K562 (cell line): ENCODE data around the gene GPHA2. TPM values are rescaled to one million over a fixed set of nuclear protein-coding genes. Genes with fewer than 3 reads are reported as not detected.

Source experiments
- ATAC-seq: fragments of 200-7000 bp; cut with Tn5 transposase; 3 replicates; pipeline ENCODE4 v1.9.1; 2020; ENCODE audit warnings: moderate library complexity
- BruUV-seq: library from RNA; stranded (reverse); fragments of 400-500 nt; replicated peaks from 2 replicates; lab custom pipeline; 2021; lab: Mats Ljungman, UMichigan
- CTCF ChIA-PET: fragments of 300-600 bp; formaldehyde crosslinking; extraction: SDS; loops from one replicate; lab custom pipeline; 2021; ENCODE audit warnings: low intra/inter-chr PET ratio; lab: Yijun Ruan, JAX
- POLR2A ChIA-PET: fragments of 300-600, 350-650 bp; sonication (Branson Sonifier 250); formaldehyde crosslinking; extraction: SDS; loops from one replicate; lab custom pipeline; 2021; ENCODE audit warnings: antibody characterized with exemption, inconsistent platforms; lab: Yijun Ruan, JAX
- DNase-seq, 4 experiments: peaks; one replicate each; pipeline versions ENCODE4 v3.0.0 to v3.0.0-alpha.2; 2011 to 2018; ENCODE audit warnings: low spot score in 3 of 4, mixed read lengths in 3 of 4; ENCODE audit errors: extremely low read depth in 1 of 4
- FAIRE-seq: peaks from 2 replicates; lab custom pipeline; 2011; peaks lifted over from hg19 to GRCh38; lab: Jason Lieb, UNC
- H2AFZ ChIP-seq: 2 replicates; pipeline ENCODE4 v1.6.0; 2011; ENCODE audit warnings: low read depth, low read length, control low read depth, inconsistent platforms
- H3K27ac ChIP-seq: fragments of 200-600 bp; 3 replicates; pipeline ENCODE4 v1.8.0; 2011; ENCODE audit warnings: low read depth, mild to moderate bottlenecking, control low read depth, inconsistent platforms, low read length, moderate library complexity, mixed read lengths; ENCODE audit errors: extremely low read depth
- H3K27me3 ChIP-seq, 2 experiments: fragments of 300-600 bp in 1 of 2; 2 replicates in 1 of 2; 3 replicates in 1 of 2; pipeline versions ENCODE4 v1.6.0 to v1.8.0; 2011; ENCODE audit warnings: inconsistent platforms in 2 of 2, low read length in 2 of 2, mild to moderate bottlenecking in 1 of 2, mixed read lengths in 1 of 2, moderate library complexity in 1 of 2; ENCODE audit not compliant: control insufficient read depth in 2 of 2, insufficient read depth in 2 of 2
- H3K36me3 ChIP-seq: fragments of 300-600 bp; 3 replicates; pipeline ENCODE4 v1.8.0; 2011; ENCODE audit warnings: mild to moderate bottlenecking, low read length, inconsistent platforms; ENCODE audit not compliant: control insufficient read depth, insufficient read depth
- H3K4me1 ChIP-seq, 2 experiments: fragments of 200-600 bp in 1 of 2; replicated peaks in 1 of 2; 2 replicates in 1 of 2; 3 replicates in 1 of 2; pipeline versions ENCODE4 v1.5.1 to v1.8.0; 2011; ENCODE audit warnings: inconsistent platforms in 2 of 2, low read length in 2 of 2, mild to moderate bottlenecking in 1 of 2, mixed read lengths in 1 of 2, moderate library complexity in 1 of 2; ENCODE audit not compliant: control insufficient read depth in 2 of 2, insufficient read depth in 2 of 2
- H3K4me2 ChIP-seq: 2 replicates; pipeline ENCODE4 v1.6.1; 2011; ENCODE audit warnings: low read length, control low read depth, inconsistent platforms, mixed read lengths; ENCODE audit not compliant: insufficient read depth
- H3K4me3 ChIP-seq: fragments of 200-600 bp; sonication (generic), shearing (Covaris generic); 2 replicates; pipeline ENCODE4 v1.5.1; 2016; ENCODE audit warnings: control low read depth, inconsistent platforms
- H3K79me2 ChIP-seq: fragments of 200-600 bp; 3 replicates; pipeline ENCODE4 v1.8.0; 2011; ENCODE audit warnings: low read length, inconsistent platforms; ENCODE audit not compliant: control insufficient read depth, insufficient read depth
- H3K9ac ChIP-seq, 2 experiments: 2 replicates each; pipeline versions ENCODE4 v1.6.0 to v1.6.1; 2011; ENCODE audit warnings: low read depth in 2 of 2, low read length in 2 of 2, control low read depth in 1 of 2, inconsistent platforms in 1 of 2, mild to moderate bottlenecking in 1 of 2, mixed read lengths in 1 of 2; ENCODE audit not compliant: insufficient read depth in 1 of 2
- H3K9me1 ChIP-seq: one replicate; pipeline ENCODE4 v1.6.0; 2011; ENCODE audit warnings: inconsistent platforms, mild to moderate bottlenecking, low read length, moderate library complexity; ENCODE audit not compliant: control insufficient read depth, insufficient read depth
- H3K9me3 ChIP-seq: replicated peaks from 2 replicates; pipeline ENCODE4 v1.5.1; 2011; ENCODE audit warnings: low read depth, low read length, inconsistent platforms; ENCODE audit not compliant: control insufficient read depth, insufficient read depth
- H4K20me1 ChIP-seq: replicated peaks from 2 replicates; pipeline ENCODE4 v1.6.1; 2011; ENCODE audit warnings: low read length, inconsistent platforms, mixed read lengths; ENCODE audit not compliant: control insufficient read depth, insufficient read depth
- ZNF609 ChIP-seq: sonication (generic); formaldehyde crosslinking; IDR thresholded peaks from 2 replicates; pipeline ENCODE4 v1.8.1; 2023; ENCODE audit warnings: missing genetic modification reagents, mild to moderate bottlenecking, borderline replicate concordance
- WGBS: fragments of 100-300 bp; shearing (Covaris generic); methylation state at CpG from one replicate; pipeline ENCODE4 v1.1.6; 2016; ENCODE audit warnings: low coverage, mixed read lengths; ENCODE audit not compliant: insufficient coverage; ENCODE audit errors: missing lambda C conversion rate; 5-methylcytosine and 5-hydroxymethylcytosine counted together
- in situ Hi-C: fragments of 300-500 bp; cut with MboI; formaldehyde crosslinking; loops from 4 replicates; pipeline ENCODE4 v1.15.0; 2018; ENCODE audit warnings: inconsistent platforms, mixed read lengths
- intact Hi-C: fragments of 100-400 bp; cut with micrococcal nuclease; formaldehyde crosslinking; loops from 2 replicates; pipeline ENCODE4 v1.14.2; 2022
- polyA plus RNA-seq, 8 experiments: library from polyadenylated mRNA; depleted of rRNA in 4 of 8; stranded (reverse) in 5 of 8; unstranded in 3 of 8; fragments of >200 nt; fragmentation: Nextera tagmentation in 2 of 8; fragmentation: Illumina TruSeq in 1 of 8; extraction: Ambion mirVana in 2 of 8; extraction: Trizol in 1 of 8; gene quantifications; 2 replicates each; pipeline versions ENCODE4 v1.2.1 to v1.2.3, GENCODE V29; 2011 to 2014; ENCODE audit warnings: inconsistent platforms in 1 of 8, missing spikeins in 1 of 8
- total RNA-seq, 7 experiments: library from RNA; depleted of rRNA in 6 of 7; stranded (reverse); fragments of >200 nt in 6 of 7; fragmentation: Illumina TruSeq in 2 of 7; extraction: Trizol in 2 of 7; gene quantifications; 2 replicates each; pipeline versions ENCODE4 v1.2.1 to v1.2.3, GENCODE V29; 2011 to 2021; ENCODE audit warnings: low replicate concordance in 1 of 7

Gene GPHA2
- total and polyA plus RNA-seq, 9 of the 15 experiments (the other 6 are each of a cell fraction or from before 2014, with no cell fraction given) = 0.17 to 0.22 TPM; not detected in 7

GRCh38 chr11:64914123-64914522, 21.6 kb downstream of the GPHA2 start:
- Histone ChIP-seq H3K4me3 (no peak overlapping the region), H3K79me2 (peaks cover 26% of the 10 kb centered on the region), H3K36me3 (peaks cover 51% of the 10 kb centered on the region; the same call in 2 of the 3 replicates), H3K9me1 (peaks cover 5% of the 10 kb centered on the region), H2AFZ (no peak overlapping the region), H3K9ac (peak overlapping the region in 1 of 2 experiments; percentile 33; a peak in 1 of 4 replicates), H3K27me3 (no peaks in the 10 kb centered on the region), H3K4me2 (no peak overlapping the region), H3K4me1 (peaks cover 18 to 63% of the 10 kb centered on the region in 2 experiments; a peak in 4 of 5 replicates), H4K20me1 (no peaks in the 10 kb centered on the region), H3K9me3 (no peaks in the 10 kb centered on the region), H3K27ac (no peak overlapping the region)
- POLR2A ChIA-PET = interaction anchor here (0.9 kb wide), 1 partner anchor 9 kb away, joined by 4 read pairs; no protein-coding TSS in a partner anchor
- TF ChIP-seq ZNF609 (CRISPR knock-in tag) = no peak
- intact Hi-C loops (no loop called here), in situ Hi-C loops (no loop called here)
- FAIRE-seq (no peak), ATAC-seq (no peak), DNase-seq (no peak)
- CTCF ChIA-PET = no interaction called here
- no TSS peak for BruUV-seq
- WGBS = 95% methylated on average over 13 of the region's 17 CpGs
